Effector memory CD8-positive, alpha-beta T cell (primary cell): ENCODE results near the gene MATR3.

Experiments
- ATAC-seq: fragments of 150-1000 bp; cut with Tn5 transposase; replicated peaks from 2 replicates; pipeline ENCODE4 v1.10.0; 2021; ENCODE audit warnings: mild to moderate bottlenecking, moderate library complexity
- DNase-seq, 3 experiments: peaks; one replicate each; pipeline ENCODE4 v3.0.0; 2021
- H3K27ac Mint-ChIP-seq, 2 donors: one replicate each; pipeline ENCODE4 v1.8.0; 2022; ENCODE audit warnings: mild to moderate bottlenecking in 2 of 2, mixed read lengths in 2 of 2, moderate library complexity in 2 of 2
- H3K27me3 Mint-ChIP-seq, 2 donors: one replicate each; pipeline ENCODE4 v1.8.0; 2022; ENCODE audit warnings: mixed read lengths in 2 of 2
- H3K36me3 Mint-ChIP-seq: one replicate; pipeline ENCODE4 v1.8.0; 2022; ENCODE audit warnings: mild to moderate bottlenecking, moderate library complexity, mixed read lengths; ENCODE audit not compliant: insufficient read depth
- H3K4me1 Mint-ChIP-seq, 2 donors: one replicate each; pipeline ENCODE4 v1.8.0; 2022; ENCODE audit warnings: low read depth in 2 of 2, mixed read lengths in 2 of 2
- H3K4me3 Mint-ChIP-seq, 2 donors: one replicate each; pipeline ENCODE4 v1.8.0; 2022; ENCODE audit warnings: mild to moderate bottlenecking in 2 of 2, mixed read lengths in 2 of 2, moderate library complexity in 2 of 2
- H3K9me3 Mint-ChIP-seq, 2 donors: one replicate each; pipeline ENCODE4 v1.8.0; 2022; ENCODE audit warnings: mixed read lengths in 2 of 2

Gene MATR3

GRCh38 chr5:139276426-139276825 is 17.1 kb upstream of the MATR3 start:
- Mint-ChIP-seq H3K9me3 (no peaks in the 10 kb centered on the region), H3K36me3 (peaks cover 27% of the 10 kb centered on the region), H3K27me3 (peaks cover 0 to 8% of the 10 kb centered on the region in 2 donors), H3K4me3 (no peak overlapping the region), H3K4me1 (peaks cover 35 to 39% of the 10 kb centered on the region in 2 donors), H3K27ac (no peak overlapping the region)
- ATAC-seq (no peak), DNase-seq (no peak)

- Mint-ChIP-seq H3K27me3 (peaks cover 0 to 8% of the 10 kb centered on the region in 2 donors), H3K27ac (no peak overlapping the region), H3K4me3 (peak overlapping the region in 1 of 2 donors; percentile 29), H3K4me1 (peaks cover 35 to 39% of the 10 kb centered on the region in 2 donors), H3K36me3 (peaks cover 28% of the 10 kb centered on the region), H3K9me3 (no peaks in the 10 kb centered on the region)
- ATAC-seq (no peak), DNase-seq (no peak)
Observed at GRCh38 chr5:139277171-139277570, 16.4 kb upstream of the MATR3 start.

- peaks cover 0 to 8% of the 10 kb centered on the region in 2 donors for H3K27me3 Mint-ChIP-seq
- H3K36me3 Mint-ChIP-seq, result peaks cover 22% of the 10 kb centered on the region
- DNase-seq (no peak), ATAC-seq (no peak)
- H3K9me3 Mint-ChIP-seq, result no peaks in the 10 kb centered on the region
- no peak overlapping the region for H3K4me3 Mint-ChIP-seq
- no peak overlapping the region for H3K27ac Mint-ChIP-seq
- peaks cover 22 to 24% of the 10 kb centered on the region in 2 donors for H3K4me1 Mint-ChIP-seq
Observed at GRCh38 chr5:139278540-139279274, 14.8 kb upstream of the MATR3 start.

GRCh38 chr5:139282197-139282557 is 11.4 kb upstream of the MATR3 start:
- H3K27me3 Mint-ChIP-seq, result no peaks in the 10 kb centered on the region
- H3K4me3 Mint-ChIP-seq, result no peak overlapping the region
- peaks cover 2 to 3% of the 10 kb centered on the region in 2 donors for H3K4me1 Mint-ChIP-seq
- H3K36me3 Mint-ChIP-seq, result peaks cover 18% of the 10 kb centered on the region
- ATAC-seq, result no peak
- H3K27ac Mint-ChIP-seq, result no peak overlapping the region
- H3K9me3 Mint-ChIP-seq, result no peaks in the 10 kb centered on the region
- no peak for DNase-seq

GRCh38 chr5:139283252-139284166 is 10.0 kb upstream of the MATR3 start:
- no peak for DNase-seq
- Mint-ChIP-seq H3K27me3 (no peaks in the 10 kb centered on the region), H3K36me3 (peaks cover 18% of the 10 kb centered on the region), H3K4me1 (no peaks in the 10 kb centered on the region), H3K27ac (peak overlapping the region in 1 of 2 donors; percentile 27), H3K4me3 (no peak overlapping the region), H3K9me3 (no peaks in the 10 kb centered on the region)
- no peak for ATAC-seq

- Mint-ChIP-seq H3K27me3 (no peaks in the 10 kb centered on the region), H3K27ac (no peak overlapping the region), H3K4me1 (no peaks in the 10 kb centered on the region), H3K36me3 (peaks cover 13% of the 10 kb centered on the region), H3K4me3 (no peak overlapping the region), H3K9me3 (no peaks in the 10 kb centered on the region)
- no peak for ATAC-seq
- no peak for DNase-seq
Observed at GRCh38 chr5:139284295-139284694, 9.2 kb upstream of the MATR3 start.

- no peak for DNase-seq
- Mint-ChIP-seq H3K36me3 (peaks cover 11% of the 10 kb centered on the region), H3K27ac (no peak overlapping the region)
Observed at GRCh38 chr5:139285651-139286392, 7.7 kb upstream of the MATR3 start.

GRCh38 chr5:139287890-139288635 is 5.5 kb upstream of the MATR3 start:
- Mint-ChIP-seq H3K4me1 (no peaks in the 10 kb centered on the region), H3K27ac (no peak overlapping the region), H3K36me3 (peaks cover 10% of the 10 kb centered on the region), H3K27me3 (no peaks in the 10 kb centered on the region), H3K4me3 (no peak overlapping the region), H3K9me3 (no peaks in the 10 kb centered on the region)
- ATAC-seq (peak; percentile 43), DNase-seq (no peak)

More at GRCh38 chr5:139285651-139286392, 7.7 kb upstream of the MATR3 start:
- ATAC-seq, result no peak
- no peaks in the 10 kb centered on the region for H3K9me3 Mint-ChIP-seq
- H3K4me3 Mint-ChIP-seq, result no peak overlapping the region
- H3K27me3 Mint-ChIP-seq, result no peaks in the 10 kb centered on the region
- H3K4me1 Mint-ChIP-seq, result no peaks in the 10 kb centered on the region

GRCh38 chr5:139291051-139291450 is 2.5 kb upstream of the MATR3 start:
- Mint-ChIP-seq H3K27ac (no peak overlapping the region), H3K9me3 (no peaks in the 10 kb centered on the region), H3K27me3 (no peaks in the 10 kb centered on the region), H3K4me3 (no peak overlapping the region), H3K4me1 (peaks cover 8 to 10% of the 10 kb centered on the region in 2 donors), H3K36me3 (peaks cover 34% of the 10 kb centered on the region)
- DNase-seq (no peak), ATAC-seq (no peak)

GRCh38 chr5:139293202-139293506 is 386 bp upstream of the MATR3 start:
- no peak for ATAC-seq
- Mint-ChIP-seq H3K36me3 (peaks cover 49% of the 10 kb centered on the region), H3K27ac (peak overlapping the region; percentile 98 to 99), H3K9me3 (no peaks in the 10 kb centered on the region), H3K4me1 (peaks cover 22 to 28% of the 10 kb centered on the region in 2 donors), H3K27me3 (no peaks in the 10 kb centered on the region), H3K4me3 (peak overlapping the region; percentile 96 to 97)
- DNase-seq, result no peak

- DNase-seq, result peak; percentile 41 to 61 (median 43)
- Mint-ChIP-seq H3K27me3 (no peaks in the 10 kb centered on the region), H3K4me3 (peak overlapping the region; percentile 96 to 97), H3K4me1 (peaks cover 36 to 43% of the 10 kb centered on the region in 2 donors), H3K9me3 (no peaks in the 10 kb centered on the region), H3K36me3 (peaks cover 61% of the 10 kb centered on the region), H3K27ac (peak overlapping the region; percentile 98 to 99)
- peak; percentile 22 for ATAC-seq
Observed at GRCh38 chr5:139294374-139295165, 1.0 kb downstream of the MATR3 start.

- H3K27ac Mint-ChIP-seq, result peak overlapping the region; percentile 98 to 99
- H3K27me3 Mint-ChIP-seq, result no peaks in the 10 kb centered on the region
- peaks cover 41 to 51% of the 10 kb centered on the region in 2 donors for H3K4me1 Mint-ChIP-seq
Observed at GRCh38 chr5:139295346-139296057, 2.0 kb downstream of the MATR3 start.

More at GRCh38 chr5:139295346-139296057, 2.0 kb downstream of the MATR3 start:
- Mint-ChIP-seq H3K36me3 (peaks cover 62% of the 10 kb centered on the region), H3K9me3 (no peaks in the 10 kb centered on the region), H3K4me3 (peak overlapping the region; percentile 96 to 97)
- DNase-seq (no peak), ATAC-seq (no peak)
